Kidney (tissue), 14 donors: ENCODE data around the gene PCGF5. TPM values are rescaled to one million over a fixed set of nuclear protein-coding genes. Genes with fewer than 3 reads are reported as not detected.
"Not testable (repeated sequence)": the region's sequence is repeated elsewhere in the genome, so short reads cannot be mapped to it uniquely, and the experiment has no call there.

Experiments
- DNase-seq, 5 donors: peaks; one replicate each; pipeline ENCODE4 v3.0.0-alpha.2; 2013 to 2020
- FAIRE-seq: peaks from 2 replicates; lab custom pipeline; 2012; peaks lifted over from hg19 to GRCh38; lab: Jason Lieb, UNC
- H3K27ac ChIP-seq, 2 donors: one replicate each; pipeline ENCODE4 v1.7.0; 2013; ENCODE audit warnings: low read depth in 2 of 2, low read length in 2 of 2, inconsistent platforms in 1 of 2
- H3K27me3 ChIP-seq: one replicate; pipeline ENCODE4 v1.7.1; 2013; ENCODE audit warnings: low read length, inconsistent platforms; ENCODE audit not compliant: control insufficient read depth, insufficient read depth
- H3K36me3 ChIP-seq, 3 donors: one replicate each; pipeline versions ENCODE4 v1.7.0 to v1.7.1; 2013; ENCODE audit warnings: low read length in 3 of 3, control low read depth in 1 of 3, inconsistent platforms in 1 of 3; ENCODE audit not compliant: insufficient read depth in 3 of 3, control insufficient read depth in 2 of 3
- H3K4me1 ChIP-seq, 3 donors: one replicate each; pipeline versions ENCODE4 v1.7.0 to v1.7.1; 2013; ENCODE audit warnings: low read length in 3 of 3, inconsistent platforms in 1 of 3, low read depth in 1 of 3; ENCODE audit not compliant: control insufficient read depth in 2 of 3, insufficient read depth in 2 of 3
- H3K4me3 ChIP-seq, 3 donors: one replicate each; pipeline versions ENCODE4 v1.7.0 to v1.8.1; 2013; ENCODE audit warnings: low read length in 3 of 3, control low read depth in 1 of 3, inconsistent platforms in 1 of 3
- H3K9ac ChIP-seq, 3 donors: one replicate each; pipeline versions ENCODE4 v1.7.0 to v1.7.1; 2013; ENCODE audit warnings: low read length in 3 of 3, control low read depth in 1 of 3, inconsistent platforms in 1 of 3
- H3K9me3 ChIP-seq, 3 donors: one replicate each; pipeline versions ENCODE4 v1.7.0 to v1.7.1; 2013; ENCODE audit warnings: low read length in 3 of 3, control low read depth in 1 of 3, inconsistent platforms in 1 of 3; ENCODE audit not compliant: control insufficient read depth in 2 of 3, insufficient read depth in 1 of 3
- CTCF ChIP-seq: IDR thresholded peaks from 3 replicates; pipeline ENCODE4 v1.5.1; 2012; ENCODE audit warnings: mild to moderate bottlenecking, moderate library complexity, borderline replicate concordance; ENCODE audit not compliant: insufficient read depth; ENCODE audit errors: extremely low read depth
- intact Hi-C: fragments of 100-400 bp; cut with DNase I; formaldehyde crosslinking; loops from one replicate; pipeline ENCODE4 v1.11.1; 2022
- polyA plus RNA-seq: library from polyadenylated mRNA; stranded (reverse); fragments of 350-450 nt; fragmentation: Illumina TruSeq; extraction: RNeasy Lipid Tissue Mini Kit (QIAGEN cat#74804); gene quantifications from one replicate; pipeline ENCODE4 v1.2.3, GENCODE V29; 2014; ENCODE audit warnings: low read depth, low replicate concordance; ENCODE audit not compliant: insufficient read depth
- total RNA-seq: library from RNA; stranded (reverse); fragmentation: NEBNext Ultra II Directional; extraction: Animal tissue kit (Norgen Biotek cat#: 25700); gene quantifications from one replicate; pipeline ENCODE4 v1.2.1, GENCODE V29; 2021
- donor health status: control.
- donor health status: control.
- donor health status: control.
- donor health status: control.
- donor health status: control.
- donor health status: DM: yes; HTN: yes; CAD: no.
- donor health status: Normal renal cell carcinoma (clear cell type).

Gene PCGF5
- total and polyA plus RNA-seq, 2 donors from 2014 or later = 26.8 to 49.1 TPM

- no peak for FAIRE-seq
- Histone ChIP-seq H3K27me3 (no peaks in the 10 kb centered on the region), H3K27ac (no peak overlapping the region)
These were observed 35.1 kb upstream of the PCGF5 start for GRCh38 chr10:91185239-91185875.

GRCh38 chr10:91187156-91187555 is 33.3 kb upstream of the PCGF5 start:
- no peak for DNase-seq
- no peak for FAIRE-seq
- H3K4me1 ChIP-seq = no peaks in the 10 kb centered on the region

More at GRCh38 chr10:91185239-91185875, 35.1 kb upstream of the PCGF5 start:
- H3K4me1 ChIP-seq = no peaks in the 10 kb centered on the region
- H3K4me3 ChIP-seq = no peak overlapping the region
- no peak for TF ChIP-seq CTCF
- no peaks in the 10 kb centered on the region for H3K36me3 ChIP-seq
- no peak overlapping the region for H3K9ac ChIP-seq
- intact Hi-C loops = no loop called here
- DNase-seq = peak in 1 of 5 donors; percentile 68
- H3K9me3 ChIP-seq = no peaks in the 10 kb centered on the region

GRCh38 chr10:91188010-91188409 is 32.5 kb upstream of the PCGF5 start:
- intact Hi-C loops, H3K27me3 ChIP-seq, H3K4me1 ChIP-seq, H3K4me3 ChIP-seq, H3K9ac ChIP-seq, H3K9me3 ChIP-seq, FAIRE-seq, H3K27ac ChIP-seq, H3K36me3 ChIP-seq, DNase-seq: not testable (repeated sequence)

More at GRCh38 chr10:91187156-91187555, 33.3 kb upstream of the PCGF5 start:
- H3K9me3 ChIP-seq = no peaks in the 10 kb centered on the region
- intact Hi-C loops = no loop called here
- H3K27me3 ChIP-seq = no peaks in the 10 kb centered on the region
- no peak for TF ChIP-seq CTCF
- no peak overlapping the region for H3K9ac ChIP-seq
- no peaks in the 10 kb centered on the region for H3K36me3 ChIP-seq
- no peak overlapping the region for H3K27ac ChIP-seq
- no peak overlapping the region for H3K4me3 ChIP-seq

GRCh38 chr10:91188889-91189288 is 31.6 kb upstream of the PCGF5 start:
- Histone ChIP-seq H3K36me3 (no peaks in the 10 kb centered on the region), H3K9me3 (no peaks in the 10 kb centered on the region), H3K4me1 (no peaks in the 10 kb centered on the region), H3K27me3 (no peaks in the 10 kb centered on the region), H3K27ac (no peak overlapping the region), H3K9ac (no peak overlapping the region), H3K4me3 (no peak overlapping the region)
- intact Hi-C loops = no loop called here
- TF ChIP-seq CTCF = no peak
- DNase-seq = no peak
- FAIRE-seq = no peak
